SK-N-SH (cell line): Measurements from ENCODE around the gene TRMO. TPM values are rescaled to one million over a fixed set of nuclear protein-coding genes. Genes with fewer than 3 reads are reported as not detected.

Source experiments
- CTCF ChIA-PET: fragments of 300-600, 350-600 bp; formaldehyde crosslinking; extraction: SDS; loops from one replicate; lab custom pipeline; 2021; lab: Yijun Ruan, JAX
- POLR2A ChIA-PET: fragments of 350-600 bp; sonication (Branson Sonifier 250); formaldehyde crosslinking; extraction: SDS; loops from one replicate; lab custom pipeline; 2020; ENCODE audit warnings: antibody characterized with exemption, inconsistent platforms; lab: Yijun Ruan, JAX
- DNase-seq: peaks from one replicate; pipeline ENCODE4 v3.0.0; 2012
- H2AFZ ChIP-seq: fragments of 200-600 bp; sonication (generic); 2 replicates; pipeline ENCODE4 v1.8.1; 2016; ENCODE audit warnings: antibody characterized with exemption, mild to moderate bottlenecking, low read depth
- H3F3A ChIP-seq: fragments of 200-600 bp; sonication (generic); replicated peaks from 2 replicates; pipeline ENCODE3; 2016; ENCODE audit warnings: antibody characterized with exemption, mild to moderate bottlenecking; ENCODE audit not compliant: insufficient read depth
- H3K27ac ChIP-seq, 2 experiments: fragments of 200-500 bp in 1 of 2; fragments of 200-600 bp in 1 of 2; sonication (Bioruptor generic) in 1 of 2; sonication (generic), shearing (Covaris generic) in 1 of 2; 2 replicates each; pipeline versions ENCODE4 v1.5.1 to v1.6.1; 2014 to 2016; ENCODE audit warnings: low read depth in 2 of 2, inconsistent platforms in 1 of 2, low read length in 1 of 2, mild to moderate bottlenecking in 1 of 2, mixed read lengths in 1 of 2
- H3K27me3 ChIP-seq: fragments of 200-600 bp; sonication (generic), shearing (Covaris generic); 2 replicates; pipeline ENCODE4 v1.6.1; 2016; ENCODE audit warnings: mixed run types; ENCODE audit not compliant: insufficient read depth
- H3K36me3 ChIP-seq, 2 experiments: fragments of 200-500 bp in 1 of 2; fragments of 200-600 bp in 1 of 2; sonication (Bioruptor generic) in 1 of 2; sonication (generic) in 1 of 2; replicated peaks in 1 of 2; 2 replicates each; pipeline versions ENCODE3 to v1.5.1; 2014 to 2016; ENCODE audit warnings: low read length in 1 of 2, mild to moderate bottlenecking in 1 of 2; ENCODE audit not compliant: insufficient read depth in 2 of 2, control insufficient read depth in 1 of 2
- H3K4me1 ChIP-seq, 2 experiments: fragments of 200-500 bp in 1 of 2; fragments of 200-600 bp in 1 of 2; sonication (Bioruptor generic) in 1 of 2; sonication (generic), shearing (Covaris generic) in 1 of 2; 2 replicates each; pipeline versions ENCODE4 v1.5.1 to v1.6.1; 2014 to 2016; ENCODE audit warnings: low read depth in 1 of 2, low read length in 1 of 2, mixed run types in 1 of 2; ENCODE audit not compliant: insufficient read depth in 2 of 2, control insufficient read depth in 1 of 2
- H3K4me2 ChIP-seq: fragments of 200-600 bp; sonication (generic), shearing (Covaris generic); 2 replicates; pipeline ENCODE4 v1.6.1; 2017; ENCODE audit warnings: mixed run types
- H3K4me3 ChIP-seq, 2 experiments: fragments of 200-500 bp in 1 of 2; fragments of 200-600 bp in 1 of 2; sonication (Bioruptor generic) in 1 of 2; sonication (generic), shearing (Covaris generic) in 1 of 2; 2 replicates each; pipeline versions ENCODE4 v1.5.1 to v1.8.1; 2014 to 2016; ENCODE audit warnings: low read depth in 2 of 2, inconsistent platforms in 1 of 2, low read length in 1 of 2, mild to moderate bottlenecking in 1 of 2, mixed read lengths in 1 of 2, moderate library complexity in 1 of 2
- H3K79me2 ChIP-seq: fragments of 200-600 bp; sonication (generic); 2 replicates; pipeline ENCODE4 v1.8.1; 2017; ENCODE audit warnings: mild to moderate bottlenecking; ENCODE audit not compliant: insufficient read depth
- H3K9ac ChIP-seq: fragments of 200-600 bp; sonication (generic); 2 replicates; pipeline ENCODE4 v1.6.1; 2017; ENCODE audit warnings: mixed run types
- H3K9me2 ChIP-seq: fragments of 200-600 bp; sonication (generic); 2 replicates; pipeline ENCODE4 v1.6.1; 2017; ENCODE audit warnings: mixed run types
- H3K9me3 ChIP-seq: fragments of 200-600 bp; sonication (generic); 2 replicates; pipeline ENCODE4 v1.6.1; 2017; ENCODE audit warnings: mixed run types, mild to moderate bottlenecking, moderate library complexity
- H4K20me1 ChIP-seq: fragments of 200-600 bp; sonication (generic); 2 replicates; pipeline ENCODE4 v1.6.1; 2017; ENCODE audit warnings: mild to moderate bottlenecking, mixed run types; ENCODE audit not compliant: insufficient read depth
- CTCF ChIP-seq: fragments of 200-600 bp; sonication (generic); IDR thresholded peaks from 2 replicates; pipeline ENCODE4 v1.6.1; 2017; ENCODE audit warnings: antibody characterized with exemption, mild to moderate bottlenecking, moderate library complexity
- EP300 ChIP-seq, 2 experiments: IDR thresholded peaks; 2 replicates each; pipeline versions ENCODE4 v1.4.0 to v1.6.1; 2012; ENCODE audit warnings: borderline replicate concordance in 1 of 2, low read depth in 1 of 2, low read length in 1 of 2
- EZH2phosphoT487 ChIP-seq: fragments of 200-600 bp; sonication (generic); IDR thresholded peaks from 2 replicates; pipeline ENCODE4 v1.6.1; 2017; ENCODE audit warnings: low read depth, mixed run types, mild to moderate bottlenecking, antibody characterized with exemption, moderate library complexity, borderline replicate concordance
- FOXJ3 ChIP-seq: sonication (generic); formaldehyde crosslinking; IDR thresholded peaks from 2 replicates; pipeline ENCODE4 v1.5.1; 2020; ENCODE audit warnings: mild to moderate bottlenecking, missing genetic modification reagents
- FOXM1 ChIP-seq: IDR thresholded peaks from 2 replicates; pipeline ENCODE4 v1.4.0; 2012; ENCODE audit warnings: low read depth, mild to moderate bottlenecking
- GABPA ChIP-seq: IDR thresholded peaks from 2 replicates; pipeline ENCODE4 v1.4.0; 2012; ENCODE audit warnings: low read depth, mild to moderate bottlenecking
- GATA2 ChIP-seq: sonication (generic); formaldehyde crosslinking; IDR thresholded peaks from 2 replicates; pipeline ENCODE4 v1.5.0; 2020; ENCODE audit warnings: mild to moderate bottlenecking, missing genetic modification reagents
- IRF3 ChIP-seq: fragments of 150-350 bp; IDR thresholded peaks from 2 replicates; pipeline ENCODE4 v1.6.1; 2016; ENCODE audit warnings: mild to moderate bottlenecking, low read depth, low read length
- JUND ChIP-seq: IDR thresholded peaks from 2 replicates; pipeline ENCODE4 v1.4.0; 2012
- MAX ChIP-seq: IDR thresholded peaks from 2 replicates; pipeline ENCODE4 v1.4.0; 2012; ENCODE audit warnings: low read depth
- MXI1 ChIP-seq: IDR thresholded peaks from 2 replicates; pipeline ENCODE4 v1.6.1; 2012; ENCODE audit warnings: mild to moderate bottlenecking, low read depth, low read length, improper control_type of control experiment
- NFIC ChIP-seq: IDR thresholded peaks from 2 replicates; pipeline ENCODE4 v1.4.0; 2012; ENCODE audit warnings: borderline replicate concordance
- NRF1 ChIP-seq: IDR thresholded peaks from 2 replicates; pipeline ENCODE4 v1.6.1; 2012; ENCODE audit warnings: low read depth, mild to moderate bottlenecking, low read length
- POLR2AphosphoS5 ChIP-seq: IDR thresholded peaks from 2 replicates; pipeline ENCODE4 v1.6.1; 2012; ENCODE audit warnings: low read depth, low read length
- RXRA ChIP-seq: IDR thresholded peaks from 2 replicates; pipeline ENCODE4 v1.4.0; 2012; ENCODE audit warnings: low read depth, mild to moderate bottlenecking, borderline replicate concordance
- TAF1 ChIP-seq: IDR thresholded peaks from 2 replicates; pipeline ENCODE4 v1.6.1; 2012; ENCODE audit warnings: low read depth, mild to moderate bottlenecking, low read length, moderate library complexity, borderline replicate concordance
- USF2 ChIP-seq: fragments of 150-350 bp; IDR thresholded peaks from 2 replicates; pipeline ENCODE4 v1.6.1; 2017; ENCODE audit warnings: antibody characterized with exemption, low read length, low read depth, borderline replicate concordance
- YY1 ChIP-seq: IDR thresholded peaks from 2 replicates; pipeline ENCODE4 v1.4.0; 2012; ENCODE audit warnings: low read depth, mild to moderate bottlenecking
- ZBTB33 ChIP-seq: IDR thresholded peaks from 2 replicates; pipeline ENCODE4 v1.4.0; 2012; ENCODE audit warnings: low read depth, borderline replicate concordance
- polyA plus RNA-seq, 3 experiments: library from polyadenylated mRNA; depleted of rRNA; stranded (reverse); fragments of >200 nt; gene quantifications; 2 replicates each; pipeline ENCODE4 v1.2.3, GENCODE V29; 2012

Gene TRMO
- polyA plus RNA-seq, 1 of the 3 experiments (the other 2 are of a cell fraction): 8.1 TPM

- CTCF ChIA-PET: interaction anchor here (0.7 to 5.6 kb wide), 3 partner anchors 18 to 296 kb away, joined by 3 to 35 read pairs (median 3); no protein-coding TSS in a partner anchor
- POLR2A ChIA-PET: no interaction called here
- H3K4me2 ChIP-seq: no peak overlapping the region
Measured at GRCh38 chr9:97919217-97919813, 3.0 kb downstream of the TRMO start.

More at GRCh38 chr9:97919217-97919813, 3.0 kb downstream of the TRMO start:
- Histone ChIP-seq H3K27me3 (no peaks in the 10 kb centered on the region), H3K4me3 (no peak overlapping the region), H3K9ac (no peak overlapping the region), H3F3A (peaks cover 15% of the 10 kb centered on the region), H4K20me1 (no peaks in the 10 kb centered on the region), H3K4me1 (peaks cover 0 to 3% of the 10 kb centered on the region in 2 experiments; a peak in 3 of 4 replicates), H3K9me2 (no peaks in the 10 kb centered on the region), H3K36me3 (peaks cover 4 to 10% of the 10 kb centered on the region in 2 experiments), H2AFZ (no peak overlapping the region), H3K9me3 (no peaks in the 10 kb centered on the region), H3K27ac (no peak overlapping the region), H3K79me2 (peaks cover 7% of the 10 kb centered on the region)
- DNase-seq: no peak
- no peak for TF ChIP-seq ZBTB33
- no peak for TF ChIP-seq IRF3
- TF ChIP-seq FOXM1: no peak
- TF ChIP-seq CTCF: no peak
- no peak for TF ChIP-seq USF2
- no peak for TF ChIP-seq GABPA
- no peak for TF ChIP-seq MXI1
- no peak for TF ChIP-seq EZH2phosphoT487
- no peak for TF ChIP-seq NFIC
- TF ChIP-seq GATA2: no peak
- TF ChIP-seq JUND: no peak
- no peak for TF ChIP-seq EP300 (IDR thresholded peaks at IDR 0.05; ENCODE audit: borderline replicate concordance in 1 of 2, low read depth in 1 of 2, low read length in 1 of 2)
- no peak for TF ChIP-seq YY1
- TF ChIP-seq TAF1: no peak
- TF ChIP-seq NRF1: no peak
- TF ChIP-seq POLR2AphosphoS5: no peak
- TF ChIP-seq RXRA: no peak
- no peak for TF ChIP-seq MAX
- no peak for TF ChIP-seq FOXJ3 (CRISPR knock-in tag)
